Measurements from ENCODE around the gene TP53RK.

The TP53RK gene

DNA sequence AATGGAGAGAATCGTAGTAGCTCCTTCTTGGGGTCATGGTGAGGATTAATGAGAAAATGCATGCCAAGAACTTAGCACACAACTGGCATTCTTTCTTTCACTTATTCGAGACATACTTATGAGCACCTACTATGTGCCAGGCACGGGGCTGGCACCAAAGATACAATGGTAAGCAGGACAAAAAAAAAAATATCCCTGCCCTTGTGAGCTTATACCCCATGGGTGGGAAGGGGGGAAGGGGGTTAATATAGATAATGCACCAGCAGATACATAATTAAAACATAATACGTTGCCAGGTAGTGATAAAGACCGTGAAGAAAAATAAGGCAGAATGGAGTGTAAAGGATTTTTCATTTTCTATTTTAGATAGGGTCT is 46.3 kb downstream of the TP53RK start:
- no peak overlapping the region for H3K27ac ChIP-seq (ENCODE audit: low read length)
- H3K9me3 ChIP-seq (replicated peaks; ENCODE audit: insufficient read depth, low read length): no peaks in the 10 kb centered on the region
- no peaks in the 10 kb centered on the region for H3F3A ChIP-seq (ENCODE audit: insufficient read depth, low read length)
- H3K9ac ChIP-seq (ENCODE audit: low read length): no peak overlapping the region
- no peak for DNase-seq
- H3K36me3 ChIP-seq (replicated peaks; ENCODE audit: insufficient read depth, low read length): no peaks in the 10 kb centered on the region
- no peaks in the 10 kb centered on the region for H3K4me1 ChIP-seq (ENCODE audit: low read length)
- no peaks in the 10 kb centered on the region for H3K79me2 ChIP-seq (ENCODE audit: low read length)
- no peaks in the 10 kb centered on the region for H3K9me2 ChIP-seq (replicated peaks; ENCODE audit: insufficient read depth, low read length)
- no peak overlapping the region for H2AFZ ChIP-seq (ENCODE audit: low read length)
- H3K27me3 ChIP-seq (replicated peaks; ENCODE audit: insufficient read depth, low read length): no peaks in the 10 kb centered on the region
- no peak for TF ChIP-seq EZH2 (optimal IDR thresholded peaks at IDR 0.05; ENCODE audit: low read depth, low read length)
- TF ChIP-seq CTCF (IDR thresholded peaks at IDR 0.05; ENCODE audit: low read length): no peak
- no peak for TF ChIP-seq EZH2phosphoT487 (IDR thresholded peaks at IDR 0.05; ENCODE audit: low read length)
- H3K4me3 ChIP-seq (ENCODE audit: low read length): no peak overlapping the region
- H3K4me2 ChIP-seq (ENCODE audit: low read depth, low read length): no peak overlapping the region
- no peaks in the 10 kb centered on the region for H4K20me1 ChIP-seq (ENCODE audit: insufficient read depth, low read length)

GRCh38 chr20:46642265-46642968 is 46.8 kb downstream of the TP53RK start:
- Histone ChIP-seq H3K9ac (ENCODE audit: low read length) (no peak overlapping the region), H4K20me1 (ENCODE audit: insufficient read depth, low read length) (no peaks in the 10 kb centered on the region), H3K79me2 (ENCODE audit: low read length) (no peaks in the 10 kb centered on the region), H3K4me1 (ENCODE audit: low read length) (no peaks in the 10 kb centered on the region), H3F3A (ENCODE audit: insufficient read depth, low read length) (no peaks in the 10 kb centered on the region), H3K4me2 (ENCODE audit: low read depth, low read length) (no peak overlapping the region), H3K9me2 (replicated peaks; ENCODE audit: insufficient read depth, low read length) (no peaks in the 10 kb centered on the region), H3K4me3 (ENCODE audit: low read length) (no peak overlapping the region), H2AFZ (ENCODE audit: low read length) (no peak overlapping the region), H3K27ac (ENCODE audit: low read length) (no peak overlapping the region), H3K36me3 (replicated peaks; ENCODE audit: insufficient read depth, low read length) (no peaks in the 10 kb centered on the region), H3K27me3 (replicated peaks; ENCODE audit: insufficient read depth, low read length) (no peaks in the 10 kb centered on the region), H3K9me3 (replicated peaks; ENCODE audit: insufficient read depth, low read length) (no peaks in the 10 kb centered on the region)
- TF ChIP-seq CTCF (IDR thresholded peaks at IDR 0.05; ENCODE audit: low read length): no peak
- TF ChIP-seq EZH2phosphoT487 (IDR thresholded peaks at IDR 0.05; ENCODE audit: low read length): no peak
- TF ChIP-seq EZH2 (optimal IDR thresholded peaks at IDR 0.05; ENCODE audit: low read depth, low read length): no peak
- DNase-seq: no peak

DNA sequence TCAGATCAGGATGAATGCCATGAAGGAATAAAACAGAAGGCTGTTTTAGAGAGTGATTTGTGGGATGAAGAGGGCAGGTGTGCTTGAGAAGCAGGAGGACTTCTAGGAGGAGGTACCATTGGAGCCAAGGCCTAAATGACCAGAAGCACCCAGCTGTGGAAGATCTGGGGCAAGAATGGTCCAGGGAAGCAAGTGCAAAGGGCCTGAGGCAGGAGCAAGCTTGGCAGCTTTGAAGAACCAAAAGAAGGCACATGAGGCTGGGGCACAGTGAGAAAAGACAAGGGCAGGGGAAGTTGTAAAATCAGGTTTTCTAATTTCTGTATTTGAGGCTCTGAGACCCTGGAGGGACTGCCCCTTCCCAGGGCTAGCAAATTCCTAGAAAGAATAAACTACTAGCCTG is 47.8 kb downstream of the TP53RK start:
- no peaks in the 10 kb centered on the region for H3F3A ChIP-seq (ENCODE audit: insufficient read depth, low read length)
- TF ChIP-seq EZH2 (optimal IDR thresholded peaks at IDR 0.05; ENCODE audit: low read depth, low read length): no peak
- no peak for TF ChIP-seq EZH2phosphoT487 (IDR thresholded peaks at IDR 0.05; ENCODE audit: low read length)
- TF ChIP-seq CTCF (IDR thresholded peaks at IDR 0.05; ENCODE audit: low read length): no peak

More for the DNA sequence above, 47.8 kb downstream of the TP53RK start:
- H3K79me2 ChIP-seq (ENCODE audit: low read length): no peaks in the 10 kb centered on the region
- no peaks in the 10 kb centered on the region for H3K9me3 ChIP-seq (replicated peaks; ENCODE audit: insufficient read depth, low read length)
- no peaks in the 10 kb centered on the region for H3K4me1 ChIP-seq (ENCODE audit: low read length)
- H3K9me2 ChIP-seq (replicated peaks; ENCODE audit: insufficient read depth, low read length): no peaks in the 10 kb centered on the region
- no peaks in the 10 kb centered on the region for H3K27me3 ChIP-seq (replicated peaks; ENCODE audit: insufficient read depth, low read length)
- no peaks in the 10 kb centered on the region for H4K20me1 ChIP-seq (ENCODE audit: insufficient read depth, low read length)
- DNase-seq: no peak
- no peak overlapping the region for H3K4me3 ChIP-seq (ENCODE audit: low read length)
- no peak overlapping the region for H3K4me2 ChIP-seq (ENCODE audit: low read depth, low read length)
- no peak overlapping the region for H3K9ac ChIP-seq (ENCODE audit: low read length)
- no peak overlapping the region for H3K27ac ChIP-seq (ENCODE audit: low read length)
- no peaks in the 10 kb centered on the region for H3K36me3 ChIP-seq (replicated peaks; ENCODE audit: insufficient read depth, low read length)
- no peak overlapping the region for H2AFZ ChIP-seq (ENCODE audit: low read length)
